ENCODE measurements around the gene LTBP1. TPM values are rescaled to one million over a fixed set of nuclear protein-coding genes. Genes with fewer than 3 reads are reported as not detected.

The LTBP1 gene
- total and polyA plus RNA-seq, 10 of the 15 experiments (the other 5 are each of a cell fraction or from before 2014, with no cell fraction given) = 0.01 to 0.28 (median 0.12) TPM; not detected in 2

- no peak overlapping the region for H2AFZ ChIP-seq (ENCODE audit: control insufficient read depth, low read depth, low read length)
- ChIA-PET CTCF (interaction anchor here (1.3 kb wide), 1 partner anchor 14 kb away, joined by 3 read pairs; no protein-coding TSS in a partner anchor), SMC1A (ENCODE audit: uncharacterized antibody, unreplicated experiment) (no interaction called here), RAD21 (ENCODE audit: unreplicated experiment) (no interaction called here), POLR2A (no interaction called here)
- no peak for FAIRE-seq
- H3K79me2 ChIP-seq (ENCODE audit: control insufficient read depth, insufficient read depth, low read length) = no peaks in the 10 kb centered on the region
- no peaks in the 10 kb centered on the region for H4K20me1 ChIP-seq (ENCODE audit: control insufficient read depth, insufficient read depth)
- no peaks in the 10 kb centered on the region for H3K36me3 ChIP-seq (ENCODE audit: control insufficient read depth in 2 of 2, insufficient read depth in 2 of 2, low read length in 1 of 2)
- H3K4me1 ChIP-seq (ENCODE audit: control insufficient read depth, insufficient read depth, low read length) = no peaks in the 10 kb centered on the region
- H3K4me2 ChIP-seq (ENCODE audit: control insufficient read depth, insufficient read depth) = no peak overlapping the region
- no peak overlapping the region for H3K4me3 ChIP-seq
- no peak for ATAC-seq
- in situ Hi-C loops (cut with MboI) = no loop called here
- H3K9me3 ChIP-seq (replicated peaks; ENCODE audit: control insufficient read depth, insufficient read depth, low read length) = no peaks in the 10 kb centered on the region; the same call in 1 of the 3 replicates
- no peak for DNase-seq (ENCODE audit: low read depth, low spot score)
- intact Hi-C loops (cut with micrococcal nuclease; ENCODE audit: unreplicated experiment) = no loop called here
- H3K27me3 ChIP-seq (replicated peaks in 1 of 2; ENCODE audit: control insufficient read depth in 2 of 2, insufficient read depth in 2 of 2, low read length in 1 of 2) = no peaks in the 10 kb centered on the region; a peak in 1 of 4 replicates
- H3K27ac ChIP-seq (ENCODE audit: control insufficient read depth, insufficient read depth) = no peak overlapping the region
- no TSS peak for BruUV-seq (replicated peaks)
- WGBS (ENCODE audit: insufficient coverage, insufficient replicate concordance, low lambda C conversion rate, missing lambda C conversion rate) = 50% methylated on average over 7 of the region's 7 CpGs
- no peak overlapping the region for H3K9ac ChIP-seq (ENCODE audit: control insufficient read depth, insufficient read depth, low read length)
- TF ChIP-seq HSF1 (IDR thresholded peaks at IDR 0.05; ENCODE audit: low read depth, low read length) (no peak), ZBTB40 (IDR thresholded peaks at IDR 0.05; ENCODE audit: borderline replicate concordance) (no peak), MEF2A (IDR thresholded peaks at IDR 0.05; ENCODE audit: insufficient read depth, low read depth, low read length) (no peak), POLR2A (IDR thresholded peaks at IDR 0.05; ENCODE audit: low read depth, low read length) (no peak), MTA2 (IDR thresholded peaks at IDR 0.05; ENCODE audit: low read depth) (no peak), NFYB (IDR thresholded peaks at IDR 0.05; ENCODE audit: insufficient read depth, low read depth, low read length) (no peak), HDAC6 (IDR thresholded peaks at IDR 0.05; ENCODE audit: unreplicated experiment) (no peak), TCF7 (IDR thresholded peaks at IDR 0.05; ENCODE audit: borderline replicate concordance) (no peak), NKRF (conservative IDR thresholded peaks at IDR 0.05) (no peak), ZNF207 (IDR thresholded peaks at IDR 0.05; ENCODE audit: borderline replicate concordance) (no peak), NFIC (IDR thresholded peaks at IDR 0.05; ENCODE audit: low read depth, low read length) (no peak), ATF7 (IDR thresholded peaks at IDR 0.05; ENCODE audit: low read depth) (no peak), MYB (IDR thresholded peaks at IDR 0.05; ENCODE audit: borderline replicate concordance, low read depth, low read length) (no peak), ETV6 (conservative IDR thresholded peaks at IDR 0.05 in 1 of 2, IDR thresholded peaks at IDR 0.05 in 1 of 2; ENCODE audit: borderline replicate concordance in 1 of 2, low read depth in 1 of 2) (no peak), RAD51 (IDR thresholded peaks at IDR 0.05) (no peak), POU2F2 (IDR thresholded peaks at IDR 0.05; ENCODE audit: borderline replicate concordance, low read depth, low read length) (no peak)
These were observed 137.7 kb downstream of the LTBP1 start for GRCh38 chr2:33084433-33084832.

Data from GM12878 (cell line).